Mesothelial cell of epicardium (in vitro differentiated cells): ENCODE data around the gene SORL1. TPM values are rescaled to one million over a fixed set of nuclear protein-coding genes. Genes with fewer than 3 reads are reported as not detected.

Experiments used
- DNase-seq, 2 experiments: peaks; one replicate each; pipeline ENCODE4 v3.0.0; 2021; ENCODE audit warnings: low spot score in 2 of 2; ENCODE audit not compliant: unreplicated experiment in 2 of 2
- H3K27ac Mint-ChIP-seq: 2 replicates; pipeline ENCODE4 v1.8.0; 2021; ENCODE audit warnings: mixed read lengths
- H3K27me3 Mint-ChIP-seq: 2 replicates; pipeline ENCODE4 v1.8.0; 2021; ENCODE audit warnings: low read depth, mixed read lengths
- H3K36me3 Mint-ChIP-seq: 2 replicates; pipeline ENCODE4 v1.8.0; 2021; ENCODE audit warnings: mixed read lengths
- H3K4me1 Mint-ChIP-seq: 2 replicates; pipeline ENCODE4 v1.8.0; 2021; ENCODE audit warnings: mixed read lengths
- H3K4me3 Mint-ChIP-seq: 2 replicates; pipeline ENCODE4 v1.8.0; 2021; ENCODE audit warnings: mild to moderate bottlenecking, moderate library complexity, mixed read lengths
- H3K9me3 Mint-ChIP-seq: 2 replicates; pipeline ENCODE4 v1.8.0; 2021; ENCODE audit warnings: mixed read lengths
- CTCF ChIP-seq: fragments of 200-600 bp; sonication (generic); IDR thresholded peaks from one replicate; pipeline ENCODE4 v1.5.0; 2021; ENCODE audit warnings: antibody characterized with exemption; ENCODE audit not compliant: unreplicated experiment
- total RNA-seq: library from RNA; stranded (reverse); gene quantifications from 3 replicates; pipeline ENCODE4 v1.2.1, GENCODE V29; 2021

The SORL1 gene
- total RNA-seq, 1 donor from 2014 or later = 32.8 TPM

GRCh38 chr11:121439337-121439736, 12.8 kb upstream of the SORL1 start:
- no peak for TF ChIP-seq CTCF
- no peak overlapping the region for H3K27ac Mint-ChIP-seq
- no peaks in the 10 kb centered on the region for H3K4me1 Mint-ChIP-seq
- no peaks in the 10 kb centered on the region for H3K9me3 Mint-ChIP-seq
- no peak overlapping the region for H3K4me3 Mint-ChIP-seq
- H3K36me3 Mint-ChIP-seq = no peaks in the 10 kb centered on the region
- H3K27me3 Mint-ChIP-seq = peaks cover 10% of the 10 kb centered on the region
- no peak for DNase-seq

DNA sequence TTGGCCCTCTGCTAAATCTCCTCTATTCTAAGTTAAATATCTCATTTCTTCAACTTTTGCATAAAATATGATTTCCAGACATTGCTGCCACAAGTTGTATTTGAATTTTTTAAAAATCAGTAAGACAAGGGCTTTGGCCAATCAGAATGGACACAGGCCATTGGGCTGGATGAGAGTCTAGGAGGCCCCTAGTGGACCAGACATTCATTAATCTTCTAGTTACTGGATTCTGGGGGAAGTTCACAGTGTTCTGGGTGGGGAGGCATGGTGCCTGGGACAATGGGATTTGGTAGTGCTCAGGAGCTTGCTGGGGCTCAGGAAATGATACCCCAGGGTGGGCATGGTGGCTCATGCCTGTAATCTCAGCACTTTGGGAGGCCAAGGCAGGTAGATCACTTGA, 12.4 kb upstream of the SORL1 start:
- TF ChIP-seq CTCF = no peak
- Mint-ChIP-seq H3K4me3 (no peak overlapping the region), H3K4me1 (no peaks in the 10 kb centered on the region)

GRCh38 chr11:121441521-121441920, 10.6 kb upstream of the SORL1 start:
- Mint-ChIP-seq H3K4me1 (no peaks in the 10 kb centered on the region), H3K27me3 (peaks cover 3% of the 10 kb centered on the region), H3K27ac (no peak overlapping the region), H3K4me3 (no peak overlapping the region), H3K9me3 (no peaks in the 10 kb centered on the region), H3K36me3 (no peaks in the 10 kb centered on the region)
- DNase-seq = no peak
- no peak for TF ChIP-seq CTCF

More for the DNA sequence above, 12.4 kb upstream of the SORL1 start:
- DNase-seq = no peak
- no peaks in the 10 kb centered on the region for H3K36me3 Mint-ChIP-seq
- H3K27ac Mint-ChIP-seq = no peak overlapping the region
- H3K27me3 Mint-ChIP-seq = peaks cover 9% of the 10 kb centered on the region
- H3K9me3 Mint-ChIP-seq = no peaks in the 10 kb centered on the region

GRCh38 chr11:121443688-121444275, 8.3 kb upstream of the SORL1 start:
- no peak overlapping the region for H3K27ac Mint-ChIP-seq
- H3K4me1 Mint-ChIP-seq = peaks cover 2% of the 10 kb centered on the region
- no peak overlapping the region for H3K4me3 Mint-ChIP-seq

GRCh38 chr11:121444526-121444925, 7.6 kb upstream of the SORL1 start:
- Mint-ChIP-seq H3K4me1 (peaks cover 2% of the 10 kb centered on the region), H3K27me3 (no peaks in the 10 kb centered on the region), H3K4me3 (no peak overlapping the region), H3K27ac (no peak overlapping the region), H3K36me3 (no peaks in the 10 kb centered on the region), H3K9me3 (no peaks in the 10 kb centered on the region)
- no peak for DNase-seq
- TF ChIP-seq CTCF = no peak

More at GRCh38 chr11:121443688-121444275, 8.3 kb upstream of the SORL1 start:
- DNase-seq = no peak
- Mint-ChIP-seq H3K9me3 (no peaks in the 10 kb centered on the region), H3K36me3 (no peaks in the 10 kb centered on the region), H3K27me3 (no peaks in the 10 kb centered on the region)
- TF ChIP-seq CTCF = no peak
